Esophagus muscularis mucosa (tissue), 3 donors: Measurements from ENCODE around the gene GATA6.

Experiments used
- POLR2A ChIP-seq: fragments of 450-650 bp; IDR thresholded peaks from one replicate; pipeline ENCODE4 v1.6.1; 2017; ENCODE audit warnings: antibody characterized with exemption, moderate library complexity, mild to moderate bottlenecking, low read depth
- POLR2AphosphoS5 ChIP-seq, 2 donors: sonication (generic); formaldehyde crosslinking; IDR thresholded peaks; one replicate each; pipeline ENCODE4 v1.6.1; 2017; ENCODE audit warnings: antibody characterized with exemption in 2 of 2
- TF ChIP-seq, protein P1 (sequence below), 3 experiments: fragments of 200-600 bp in 2 of 3; fragments of 450-650 bp in 1 of 3; sonication (generic) in 2 of 3; IDR thresholded peaks; one replicate each; pipeline ENCODE4 v1.5.1; 2017 to 2019; ENCODE audit warnings: antibody characterized with exemption in 3 of 3, mild to moderate bottlenecking in 2 of 3, moderate library complexity in 1 of 3

DNA sequence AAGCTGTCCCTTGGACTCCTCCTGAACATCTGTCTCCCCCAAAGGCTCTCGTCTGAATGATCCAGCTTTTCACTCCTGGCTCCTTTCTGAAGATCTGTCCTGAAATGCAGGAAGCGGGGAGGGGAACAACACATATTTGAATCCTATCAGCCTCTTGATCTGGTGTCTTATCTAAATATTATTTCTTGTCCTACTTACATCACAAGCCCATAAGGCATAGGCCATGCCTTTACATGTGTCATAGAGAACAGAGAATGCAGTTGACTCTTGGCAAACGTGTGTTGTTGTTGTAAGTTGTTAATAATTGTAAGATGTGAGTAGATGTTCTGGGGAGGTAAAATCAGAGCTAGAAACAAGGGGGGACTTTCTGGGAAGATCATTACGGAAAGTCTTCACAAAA is 57.4 kb downstream of the GATA6 start:
- TF ChIP-seq, protein P1, sequence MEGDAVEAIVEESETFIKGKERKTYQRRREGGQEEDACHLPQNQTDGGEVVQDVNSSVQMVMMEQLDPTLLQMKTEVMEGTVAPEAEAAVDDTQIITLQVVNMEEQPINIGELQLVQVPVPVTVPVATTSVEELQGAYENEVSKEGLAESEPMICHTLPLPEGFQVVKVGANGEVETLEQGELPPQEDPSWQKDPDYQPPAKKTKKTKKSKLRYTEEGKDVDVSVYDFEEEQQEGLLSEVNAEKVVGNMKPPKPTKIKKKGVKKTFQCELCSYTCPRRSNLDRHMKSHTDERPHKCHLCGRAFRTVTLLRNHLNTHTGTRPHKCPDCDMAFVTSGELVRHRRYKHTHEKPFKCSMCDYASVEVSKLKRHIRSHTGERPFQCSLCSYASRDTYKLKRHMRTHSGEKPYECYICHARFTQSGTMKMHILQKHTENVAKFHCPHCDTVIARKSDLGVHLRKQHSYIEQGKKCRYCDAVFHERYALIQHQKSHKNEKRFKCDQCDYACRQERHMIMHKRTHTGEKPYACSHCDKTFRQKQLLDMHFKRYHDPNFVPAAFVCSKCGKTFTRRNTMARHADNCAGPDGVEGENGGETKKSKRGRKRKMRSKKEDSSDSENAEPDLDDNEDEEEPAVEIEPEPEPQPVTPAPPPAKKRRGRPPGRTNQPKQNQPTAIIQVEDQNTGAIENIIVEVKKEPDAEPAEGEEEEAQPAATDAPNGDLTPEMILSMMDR (IDR thresholded peaks at IDR 0.05): no peak
- TF ChIP-seq POLR2A: no peak
- TF ChIP-seq POLR2AphosphoS5 (IDR thresholded peaks at IDR 0.05): no peak
